CD4-positive, alpha-beta T cell (primary cell): ENCODE results near the gene KIAA1671. TPM values are rescaled to one million over a fixed set of nuclear protein-coding genes. Genes with fewer than 3 reads are reported as not detected.

ENCODE experiments used
- ATAC-seq: fragments of 200-7000 bp; cut with Tn5 transposase; one replicate; pipeline ENCODE4 v1.10.0; 2022; ENCODE audit warnings: mild to moderate bottlenecking; ENCODE audit not compliant: poor library complexity
- CTCF ChIA-PET: fragments of 350-600 bp; sonication (Branson Sonifier 250); formaldehyde crosslinking; loops from one replicate; lab custom pipeline; 2021; ENCODE audit warnings: antibody characterized with exemption, inconsistent platforms; lab: Charles Lee
- POLR2A ChIA-PET: fragments of 350-600 bp; sonication (Branson Sonifier 250); formaldehyde crosslinking; loops from one replicate; lab custom pipeline; 2021; ENCODE audit warnings: antibody characterized with exemption, inconsistent platforms; lab: Charles Lee
- DNase-seq, 14 experiments: peaks; one replicate each; pipeline ENCODE4 v3.0.0-alpha.2; 2013 to 2020; ENCODE audit warnings: mixed read lengths in 2 of 14
- H3K27ac ChIP-seq, 2 donors: one replicate each; pipeline versions ENCODE4 v1.5.1 to v1.7.0; 2013; ENCODE audit warnings: low read length in 2 of 2, low read depth in 1 of 2, mild to moderate bottlenecking in 1 of 2
- H3K27me3 ChIP-seq, 2 experiments: 1 replicate in 1 of 2; 2 replicates in 1 of 2; pipeline versions ENCODE4 v1.6.1 to v1.7.0; 2013; ENCODE audit warnings: low read length in 2 of 2, control low read depth in 1 of 2, mild to moderate bottlenecking in 1 of 2, moderate library complexity in 1 of 2; ENCODE audit not compliant: insufficient read depth in 2 of 2, control insufficient read depth in 1 of 2
- H3K36me3 ChIP-seq: one replicate; pipeline ENCODE4 v1.6.1; 2013; ENCODE audit warnings: low read length, control low read depth; ENCODE audit not compliant: insufficient read depth
- H3K4me1 ChIP-seq: one replicate; pipeline ENCODE4 v1.6.1; 2013; ENCODE audit warnings: low read length, control low read depth; ENCODE audit not compliant: insufficient read depth
- H3K4me3 ChIP-seq: one replicate; pipeline ENCODE4 v1.5.1; 2013; ENCODE audit warnings: mild to moderate bottlenecking, low read length, moderate library complexity
- H3K9me3 ChIP-seq, 2 experiments: 1 replicate in 1 of 2; 2 replicates in 1 of 2; pipeline versions ENCODE4 v1.6.1 to v1.7.0; 2013; ENCODE audit warnings: low read length in 2 of 2, mild to moderate bottlenecking in 2 of 2, control low read depth in 1 of 2, moderate library complexity in 1 of 2; ENCODE audit not compliant: control insufficient read depth in 1 of 2, insufficient read depth in 1 of 2
- H3K27ac Mint-ChIP-seq: one replicate; pipeline ENCODE4 v1.8.0; 2020; ENCODE audit warnings: mixed read lengths
- H3K27me3 Mint-ChIP-seq: one replicate; pipeline ENCODE4 v1.8.0; 2021; ENCODE audit warnings: mixed read lengths
- H3K36me3 Mint-ChIP-seq: one replicate; pipeline ENCODE4 v1.8.0; 2021; ENCODE audit warnings: low read depth, mixed read lengths
- H3K4me1 Mint-ChIP-seq: one replicate; pipeline ENCODE4 v1.8.0; 2021; ENCODE audit warnings: low read depth, mixed read lengths
- H3K4me3 Mint-ChIP-seq: one replicate; pipeline ENCODE4 v1.8.0; 2020; ENCODE audit warnings: mild to moderate bottlenecking, mixed read lengths
- H3K9me3 Mint-ChIP-seq: one replicate; pipeline ENCODE4 v1.8.0; 2020; ENCODE audit warnings: mixed read lengths
- CTCF ChIP-seq: fragments of 200-600 bp; IDR thresholded peaks from one replicate; pipeline ENCODE4 v1.8.0; 2022; ENCODE audit warnings: antibody characterized with exemption, mild to moderate bottlenecking
- intact Hi-C, 2 experiments: fragments of 100-400 bp; cut with DNase I in 1 of 2; cut with micrococcal nuclease in 1 of 2; formaldehyde crosslinking; loops; one replicate each; pipeline versions ENCODE4 v1.15.1 to v1.9.0; 2023 to 2025; cut with DNase I, micrococcal nuclease
- total RNA-seq, 174 experiments: library from RNA in 2 of 174; stranded (reverse) in 2 of 174; gene quantifications; one replicate each; pipeline ENCODE4 v1.2.3 and lab custom pipeline; 2021 to 2026

Gene KIAA1671
- total RNA-seq, 2 experiments from 2014 or later, result 2.6 to 2.9 TPM

- DNase-seq, result no peak
- Mint-ChIP-seq H3K9me3 (no peaks in the 10 kb centered on the region), H3K27ac (no peak overlapping the region), H3K27me3 (no peaks in the 10 kb centered on the region), H3K4me1 (no peaks in the 10 kb centered on the region), H3K4me3 (no peak overlapping the region), H3K36me3 (no peaks in the 10 kb centered on the region)
- Histone ChIP-seq H3K27ac (no peak overlapping the region), H3K9me3 (no peaks in the 10 kb centered on the region), H3K36me3 (no peaks in the 10 kb centered on the region), H3K27me3 (peaks cover 0 to 2% of the 10 kb centered on the region in 2 experiments), H3K4me3 (no peak overlapping the region), H3K4me1 (no peaks in the 10 kb centered on the region)
- no peak for TF ChIP-seq CTCF
- intact Hi-C loops, result no loop called here
- no peak for ATAC-seq
- POLR2A ChIA-PET, result no interaction called here
- CTCF ChIA-PET, result no interaction called here
Observed at GRCh38 chr22:25102722-25103121, 150.2 kb downstream of the KIAA1671 start.

- Histone ChIP-seq H3K27me3 (peaks cover 0 to 2% of the 10 kb centered on the region in 2 experiments), H3K4me1 (no peaks in the 10 kb centered on the region), H3K4me3 (no peak overlapping the region), H3K9me3 (no peaks in the 10 kb centered on the region), H3K36me3 (no peaks in the 10 kb centered on the region), H3K27ac (no peak overlapping the region)
- intact Hi-C loops, result no loop called here
- H3K4me3 Mint-ChIP-seq, result no peak overlapping the region
- no peak for TF ChIP-seq CTCF
- H3K27me3 Mint-ChIP-seq, result no peaks in the 10 kb centered on the region
- H3K9me3 Mint-ChIP-seq, result no peaks in the 10 kb centered on the region
- ATAC-seq (no peak), DNase-seq (no peak)
- ChIA-PET CTCF (no interaction called here), POLR2A (interaction anchor here (0.7 kb wide), 1 partner anchor 23 kb away, joined by 3 read pairs; no protein-coding TSS in a partner anchor)
- H3K36me3 Mint-ChIP-seq, result no peaks in the 10 kb centered on the region
- no peaks in the 10 kb centered on the region for H3K4me1 Mint-ChIP-seq
- no peak overlapping the region for H3K27ac Mint-ChIP-seq
Observed at GRCh38 chr22:25104367-25104766, 151.9 kb downstream of the KIAA1671 start.

- H3K9me3 Mint-ChIP-seq, result no peaks in the 10 kb centered on the region
- H3K27me3 Mint-ChIP-seq, result no peaks in the 10 kb centered on the region
- no peak overlapping the region for H3K4me3 Mint-ChIP-seq
- Histone ChIP-seq H3K4me1 (peaks cover 8% of the 10 kb centered on the region), H3K27ac (no peak overlapping the region), H3K9me3 (no peaks in the 10 kb centered on the region), H3K36me3 (no peaks in the 10 kb centered on the region), H3K4me3 (no peak overlapping the region), H3K27me3 (peaks cover 0 to 2% of the 10 kb centered on the region in 2 experiments)
- no peak for ATAC-seq
- CTCF ChIA-PET, result interaction anchor here (1.4 kb wide), 1 partner anchor 45 kb away, joined by 4 read pairs; no protein-coding TSS in a partner anchor
- H3K27ac Mint-ChIP-seq, result no peak overlapping the region
- peaks cover 11% of the 10 kb centered on the region for H3K4me1 Mint-ChIP-seq
- no peak for DNase-seq
- no peak for TF ChIP-seq CTCF
- H3K36me3 Mint-ChIP-seq, result no peaks in the 10 kb centered on the region
- intact Hi-C loops, result no loop called here
- POLR2A ChIA-PET, result interaction anchor here (0.8 to 1.6 kb wide), 4 partner anchors 24 to 45 kb away, joined by 3 to 4 read pairs (median 4); no protein-coding TSS in a partner anchor
Observed at GRCh38 chr22:25105817-25106650, 153.5 kb downstream of the KIAA1671 start.
